Esophagus (tissue), 2 donors: ENCODE data around the gene PRSS21. TPM values are rescaled to one million over a fixed set of nuclear protein-coding genes. Genes with fewer than 3 reads are reported as not detected.
A peak's percentile ranks its signal among the peaks of the same experiment; 100 is the strongest.

Experiments
- H3K27ac ChIP-seq, 2 donors: one replicate each; pipeline ENCODE4 v1.5.1; 2013; ENCODE audit warnings: low read depth in 2 of 2, mild to moderate bottlenecking in 2 of 2, inconsistent platforms in 1 of 2, low read length in 1 of 2, moderate library complexity in 1 of 2
- H3K27me3 ChIP-seq, 2 donors: one replicate each; pipeline ENCODE4 v1.6.1; 2013; ENCODE audit warnings: low read length in 2 of 2, control low read depth in 1 of 2, mild to moderate bottlenecking in 1 of 2; ENCODE audit not compliant: insufficient read depth in 2 of 2, control insufficient read depth in 1 of 2
- H3K36me3 ChIP-seq, 2 donors: one replicate each; pipeline ENCODE4 v1.6.1; 2013; ENCODE audit warnings: low read length in 1 of 2; ENCODE audit not compliant: control insufficient read depth in 2 of 2, insufficient read depth in 2 of 2
- H3K4me1 ChIP-seq, 2 donors: one replicate each; pipeline ENCODE4 v1.6.1; 2013; ENCODE audit warnings: low read length in 1 of 2; ENCODE audit not compliant: control insufficient read depth in 2 of 2, insufficient read depth in 2 of 2
- H3K4me3 ChIP-seq, 2 donors: one replicate each; pipeline ENCODE4 v1.5.1; 2013; ENCODE audit warnings: low read length in 2 of 2, mild to moderate bottlenecking in 2 of 2, low read depth in 1 of 2, moderate library complexity in 1 of 2
- H3K9me3 ChIP-seq, 2 donors: one replicate each; pipeline ENCODE4 v1.6.1; 2013; ENCODE audit warnings: mild to moderate bottlenecking in 2 of 2, low read depth in 1 of 2, low read length in 1 of 2, moderate library complexity in 1 of 2; ENCODE audit not compliant: control insufficient read depth in 2 of 2, insufficient read depth in 1 of 2
- WGBS, 2 donors: extraction: QIAGEN DNeasy Blood & Tissue Kit; methylation state at CpG; one replicate each; pipeline ENCODE4 v1.1.7; 2013; 5-methylcytosine and 5-hydroxymethylcytosine counted together
- polyA plus RNA-seq, 2 donors: library from polyadenylated mRNA; stranded (reverse); fragments of 200-250 nt; gene quantifications; one replicate each; pipeline ENCODE4 v1.2.3, GENCODE V29; 2013
- donor health status: healthy with polysubstance abuse.
- donor health status: Bipolar disorder and iron deficiency.

PRSS21 gene
- polyA plus RNA-seq, 2 donors = 0.86 to 1.8 TPM

GRCh38 chr16:2860826-2861567 is 44.0 kb downstream of the PRSS21 start:
- H3K4me3 ChIP-seq = no peak overlapping the region
- peaks cover 0 to 9% of the 10 kb centered on the region in 2 donors for H3K4me1 ChIP-seq
- peaks cover 4 to 5% of the 10 kb centered on the region in 2 donors for H3K9me3 ChIP-seq
- WGBS, 2 donors = 77 to 80% methylated on average over 8 of the region's 8 CpGs
- peaks cover 0 to 5% of the 10 kb centered on the region in 2 donors for H3K36me3 ChIP-seq
- no peaks in the 10 kb centered on the region for H3K27me3 ChIP-seq
- no peak overlapping the region for H3K27ac ChIP-seq

GRCh38 chr16:2865651-2866050 is 48.6 kb downstream of the PRSS21 start:
- no peak overlapping the region for H3K4me3 ChIP-seq
- no peaks in the 10 kb centered on the region for H3K36me3 ChIP-seq
- WGBS, 2 donors = 69 to 78% methylated on average over 4 of the region's 4 CpGs
- no peaks in the 10 kb centered on the region for H3K27me3 ChIP-seq
- peaks cover 3 to 4% of the 10 kb centered on the region in 2 donors for H3K9me3 ChIP-seq
- H3K4me1 ChIP-seq = no peaks in the 10 kb centered on the region
- no peak overlapping the region for H3K27ac ChIP-seq

- Histone ChIP-seq H3K27ac (no peak overlapping the region), H3K4me1 (no peaks in the 10 kb centered on the region), H3K27me3 (no peaks in the 10 kb centered on the region), H3K4me3 (no peak overlapping the region), H3K36me3 (no peaks in the 10 kb centered on the region), H3K9me3 (no peaks in the 10 kb centered on the region)
- 52 to 63% methylated on average over 4 of the region's 4 CpGs for WGBS, 2 donors
These were observed 49.4 kb downstream of the PRSS21 start for GRCh38 chr16:2866431-2866830.

- H3K27ac ChIP-seq = peak overlapping the region; percentile 92 to 95
- no peaks in the 10 kb centered on the region for H3K27me3 ChIP-seq
- no peaks in the 10 kb centered on the region for H3K4me1 ChIP-seq
- peak overlapping the region; percentile 54 to 68 for H3K4me3 ChIP-seq
- no peaks in the 10 kb centered on the region for H3K9me3 ChIP-seq
- no peaks in the 10 kb centered on the region for H3K36me3 ChIP-seq
- WGBS, 2 donors = 25 to 33% methylated on average over 8 of the region's 8 CpGs
These were observed 50.6 kb downstream of the PRSS21 start for GRCh38 chr16:2867661-2867986.

GRCh38 chr16:2867987-2868789 is 51.2 kb downstream of the PRSS21 start:
- Histone ChIP-seq H3K9me3 (no peaks in the 10 kb centered on the region), H3K27me3 (no peaks in the 10 kb centered on the region), H3K4me3 (peak overlapping the region; percentile 54 to 68), H3K36me3 (no peaks in the 10 kb centered on the region), H3K27ac (peak overlapping the region; percentile 92 to 95), H3K4me1 (no peaks in the 10 kb centered on the region)
- WGBS, 2 donors = 0% methylated on average over 42 to 45 of the region's 45 CpGs

Other genes starting within 250 kb of the PRSS21 start
- 10 to 100 TPM; 23.1 to 25.4 TPM for gene KCTD5, start 134.7 kb upstream of the PRSS21 start, polyA plus RNA-seq
- gene PRSS27, start 97.0 kb upstream of the PRSS21 start, polyA plus RNA-seq = 100 to 1,000 TPM; 500 to 620 TPM
- 100 to 1,000 TPM; 317 to 886 TPM for gene SRRM2, start 64.6 kb upstream of the PRSS21 start, polyA plus RNA-seq
- 100 to 1,000 TPM; 361 to 887 TPM for gene ELOB, start 40.0 kb upstream of the PRSS21 start, polyA plus RNA-seq
- not detected for gene PRSS33, start 29.7 kb upstream of the PRSS21 start, polyA plus RNA-seq
- not detected for gene PRSS41, start 18.8 kb upstream of the PRSS21 start, polyA plus RNA-seq
- 1 to 10 TPM in 1 of 2 donors, under 1 TPM in 1; 0.77 to 1.1 TPM for gene ZG16B, start 13.1 kb downstream of the PRSS21 start, polyA plus RNA-seq
- 100 to 1,000 TPM; 109 to 281 TPM for gene PRSS22, start 40.9 kb downstream of the PRSS21 start, polyA plus RNA-seq
- gene FLYWCH2, start 66.0 kb downstream of the PRSS21 start, polyA plus RNA-seq = 10 to 100 TPM; 23.9 to 30.9 TPM
- 10 to 100 TPM; 12.9 to 20.2 TPM for gene FLYWCH1, start 94.7 kb downstream of the PRSS21 start, polyA plus RNA-seq
- gene KREMEN2, start 147.0 kb downstream of the PRSS21 start, polyA plus RNA-seq = 1 to 10 TPM; 1.6 to 1.8 TPM
- gene PAQR4, start 152.1 kb downstream of the PRSS21 start, polyA plus RNA-seq = 10 to 100 TPM in 1 of 2 donors, 1 to 10 TPM in 1; 9.6 to 18.8 TPM
- 10 to 100 TPM; 20.7 to 22.3 TPM for gene PKMYT1, start 163.2 kb downstream of the PRSS21 start, polyA plus RNA-seq
- under 1 TPM in 1 of 2 donors, not detected in 1; 0.02 TPM for gene CLDN9, start 195.7 kb downstream of the PRSS21 start, polyA plus RNA-seq
- gene CLDN6, start 200.9 kb downstream of the PRSS21 start, polyA plus RNA-seq = under 1 TPM in 1 of 2 donors, not detected in 1; 0.06 TPM
- 10 to 100 TPM; 16.6 to 21.1 TPM for gene TNFRSF12A, start 203.1 kb downstream of the PRSS21 start, polyA plus RNA-seq
- gene HCFC1R1, start 206.7 kb downstream of the PRSS21 start, polyA plus RNA-seq = 10 to 100 TPM; 58.8 to 73.6 TPM
- 10 to 100 TPM; 24.3 to 37.2 TPM for gene THOC6, start 206.8 kb downstream of the PRSS21 start, polyA plus RNA-seq
- 100 to 1,000 TPM; 144 to 149 TPM for gene BICDL2, start 219.7 kb downstream of the PRSS21 start, polyA plus RNA-seq
- gene MMP25, start 229.3 kb downstream of the PRSS21 start, polyA plus RNA-seq = 1 to 10 TPM in 1 of 2 donors, under 1 TPM in 1; 0.51 to 2.6 TPM
- gene IL32, start 248.4 kb downstream of the PRSS21 start, polyA plus RNA-seq = 10 to 100 TPM; 16.5 to 19.0 TPM